GM12878 (cell line): ENCODE results near the gene ICAM4. TPM values are rescaled to one million over a fixed set of nuclear protein-coding genes. Genes with fewer than 3 reads are reported as not detected.
A peak's percentile ranks its signal among the peaks of the same experiment; 100 is the strongest.

Experiments
- BHLHE40 ChIP-seq, 2 experiments: fragments of 450-650 bp in 1 of 2; IDR thresholded peaks; 2 replicates each; pipeline ENCODE4 v1.6.1; 2011 to 2017; ENCODE audit warnings: low read depth in 2 of 2, borderline replicate concordance in 1 of 2, improper control_type of control experiment in 1 of 2, low read length in 1 of 2, mild to moderate bottlenecking in 1 of 2
- BMI1 ChIP-seq: fragments of 450-650 bp; IDR thresholded peaks from 2 replicates; pipeline ENCODE4 v1.6.1; 2016; ENCODE audit warnings: mild to moderate bottlenecking, moderate library complexity, borderline replicate concordance
- CBX5 ChIP-seq: sonication (generic); IDR thresholded peaks from 2 replicates; pipeline ENCODE4 v1.6.1; 2016; ENCODE audit warnings: low read depth, moderate library complexity, mild to moderate bottlenecking, inconsistent platforms
- EGR1 ChIP-seq, 2 experiments: IDR thresholded peaks; 1 replicate in 1 of 2; 2 replicates in 1 of 2; pipeline ENCODE4 v1.6.1; 2011 to 2012; ENCODE audit warnings: low read depth in 2 of 2, low read length in 2 of 2, borderline replicate concordance in 1 of 2, mild to moderate bottlenecking in 1 of 2, moderate library complexity in 1 of 2
- ESRRA ChIP-seq: IDR thresholded peaks from 2 replicates; pipeline ENCODE4 v1.6.1; 2012; ENCODE audit warnings: mild to moderate bottlenecking, low read length, improper control_type of control experiment
- FOS ChIP-seq: IDR thresholded peaks from 3 replicates; pipeline ENCODE4 v1.6.1; 2011; ENCODE audit warnings: borderline replicate concordance; ENCODE audit not compliant: insufficient read length; ENCODE audit errors: extremely low read depth
- IKZF1 ChIP-seq: fragments of 450-650 bp; conservative IDR thresholded peaks from 2 replicates; pipeline ENCODE4 v1.6.1; 2017; ENCODE audit warnings: antibody characterized with exemption, mild to moderate bottlenecking
- KAT2A ChIP-seq: conservative IDR thresholded peaks from 2 replicates; pipeline ENCODE4 v1.6.1; 2011; ENCODE audit warnings: low read depth, low read length; ENCODE audit not compliant: control insufficient read depth
- KDM1A ChIP-seq: fragments of 200-600 bp; sonication (generic); IDR thresholded peaks from 2 replicates; pipeline ENCODE4 v1.6.1; 2016; ENCODE audit warnings: borderline replicate concordance
- MYC ChIP-seq: IDR thresholded peaks from 2 replicates; pipeline ENCODE4 v1.6.1; 2011; ENCODE audit warnings: mild to moderate bottlenecking, low read length, moderate library complexity, inconsistent platforms; ENCODE audit not compliant: insufficient read depth, insufficient replicate concordance, insufficient read length, severe bottlenecking
- RELA ChIP-seq: fragments of 450-650 bp; IDR thresholded peaks from 2 replicates; pipeline ENCODE4 v1.8.0; 2014; ENCODE audit warnings: borderline replicate concordance; ENCODE audit not compliant: partially characterized antibody
- SKIL ChIP-seq: fragments of 450-650 bp; IDR thresholded peaks from 2 replicates; pipeline ENCODE4 v1.6.1; 2017; ENCODE audit warnings: mild to moderate bottlenecking, low read depth, inconsistent platforms; ENCODE audit not compliant: poor library complexity, severe bottlenecking
- YBX1 ChIP-seq: fragments of 450-650 bp; IDR thresholded peaks from 2 replicates; pipeline ENCODE4 v1.6.1; 2016; ENCODE audit warnings: antibody characterized with exemption
- polyA plus RNA-seq, 11 experiments: library from polyadenylated mRNA; depleted of rRNA in 4 of 11; unstranded in 6 of 11; stranded (reverse) in 5 of 11; fragments of >200 nt; fragmentation: Nextera tagmentation in 4 of 11; fragmentation: Illumina TruSeq in 1 of 11; extraction: Ambion mirVana in 4 of 11; extraction: Trizol in 1 of 11; gene quantifications; 1 replicate in 1 of 11; 2 replicates in 10 of 11; pipeline versions ENCODE4 v1.2.1 to v1.2.3, GENCODE V29; 2011 to 2016; ENCODE audit warnings: inconsistent platforms in 2 of 11, missing spikeins in 2 of 11, low read depth in 1 of 11
- total RNA-seq, 4 experiments: library from RNA; depleted of rRNA in 3 of 4; stranded (reverse); fragments of >200 nt in 3 of 4; fragmentation: Illumina TruSeq in 1 of 4; extraction: Trizol in 1 of 4; gene quantifications; 2 replicates each; pipeline versions ENCODE4 v1.2.1 to v1.2.3, GENCODE V29; 2013 to 2021
- TF ChIP-seq, protein P1 (sequence below): fragments of 450-650 bp; IDR thresholded peaks from 2 replicates; pipeline ENCODE4 v1.6.1; 2017; ENCODE audit warnings: mild to moderate bottlenecking, moderate library complexity
- TF ChIP-seq, protein P2 (sequence below): IDR thresholded peaks from 2 replicates; pipeline ENCODE4 v1.6.1; 2011; ENCODE audit warnings: borderline replicate concordance, low read depth, mild to moderate bottlenecking, moderate library complexity, mixed read lengths, low read length; ENCODE audit not compliant: insufficient read depth; ENCODE audit errors: extremely low read length
- TF ChIP-seq, protein P3 (sequence below): fragments of 150-350 bp; IDR thresholded peaks from 2 replicates; pipeline ENCODE4 v1.6.1; 2016; ENCODE audit warnings: low read depth, low read length

ICAM4 gene
- total and polyA plus RNA-seq, 10 of the 15 experiments (the other 5 are each of a cell fraction or from before 2014, with no cell fraction given), result 0.31 to 5.1 (median 1.7) TPM

- TF ChIP-seq, protein P1, sequence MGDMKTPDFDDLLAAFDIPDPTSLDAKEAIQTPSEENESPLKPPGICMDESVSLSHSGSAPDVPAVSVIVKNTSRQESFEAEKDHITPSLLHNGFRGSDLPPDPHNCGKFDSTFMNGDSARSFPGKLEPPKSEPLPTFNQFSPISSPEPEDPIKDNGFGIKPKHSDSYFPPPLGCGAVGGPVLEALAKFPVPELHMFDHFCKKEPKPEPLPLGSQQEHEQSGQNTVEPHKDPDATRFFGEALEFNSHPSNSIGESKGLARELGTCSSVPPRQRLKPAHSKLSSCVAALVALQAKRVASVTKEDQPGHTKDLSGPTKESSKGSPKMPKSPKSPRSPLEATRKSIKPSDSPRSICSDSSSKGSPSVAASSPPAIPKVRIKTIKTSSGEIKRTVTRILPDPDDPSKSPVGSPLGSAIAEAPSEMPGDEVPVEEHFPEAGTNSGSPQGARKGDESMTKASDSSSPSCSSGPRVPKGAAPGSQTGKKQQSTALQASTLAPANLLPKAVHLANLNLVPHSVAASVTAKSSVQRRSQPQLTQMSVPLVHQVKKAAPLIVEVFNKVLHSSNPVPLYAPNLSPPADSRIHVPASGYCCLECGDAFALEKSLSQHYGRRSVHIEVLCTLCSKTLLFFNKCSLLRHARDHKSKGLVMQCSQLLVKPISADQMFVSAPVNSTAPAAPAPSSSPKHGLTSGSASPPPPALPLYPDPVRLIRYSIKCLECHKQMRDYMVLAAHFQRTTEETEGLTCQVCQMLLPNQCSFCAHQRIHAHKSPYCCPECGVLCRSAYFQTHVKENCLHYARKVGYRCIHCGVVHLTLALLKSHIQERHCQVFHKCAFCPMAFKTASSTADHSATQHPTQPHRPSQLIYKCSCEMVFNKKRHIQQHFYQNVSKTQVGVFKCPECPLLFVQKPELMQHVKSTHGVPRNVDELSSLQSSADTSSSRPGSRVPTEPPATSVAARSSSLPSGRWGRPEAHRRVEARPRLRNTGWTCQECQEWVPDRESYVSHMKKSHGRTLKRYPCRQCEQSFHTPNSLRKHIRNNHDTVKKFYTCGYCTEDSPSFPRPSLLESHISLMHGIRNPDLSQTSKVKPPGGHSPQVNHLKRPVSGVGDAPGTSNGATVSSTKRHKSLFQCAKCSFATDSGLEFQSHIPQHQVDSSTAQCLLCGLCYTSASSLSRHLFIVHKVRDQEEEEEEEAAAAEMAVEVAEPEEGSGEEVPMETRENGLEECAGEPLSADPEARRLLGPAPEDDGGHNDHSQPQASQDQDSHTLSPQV, result 0 out of 2 replicates have a peak, but pooled peaks have one; percentile 16
- 0 out of 2 replicates have a peak, but pooled peaks have one; percentile 23 for TF ChIP-seq CBX5
- TF ChIP-seq KAT2A, result no peak
- TF ChIP-seq RELA, result peak; percentile 84
- TF ChIP-seq BHLHE40 (IDR thresholded peaks at IDR 0.05; ENCODE audit: borderline replicate concordance in 1 of 2, low read depth in 2 of 2, low read length in 1 of 2), result peak; percentile 43 to 53; a peak in 1 of 4 replicates
- no peak for TF ChIP-seq FOS
- TF ChIP-seq, protein P2, sequence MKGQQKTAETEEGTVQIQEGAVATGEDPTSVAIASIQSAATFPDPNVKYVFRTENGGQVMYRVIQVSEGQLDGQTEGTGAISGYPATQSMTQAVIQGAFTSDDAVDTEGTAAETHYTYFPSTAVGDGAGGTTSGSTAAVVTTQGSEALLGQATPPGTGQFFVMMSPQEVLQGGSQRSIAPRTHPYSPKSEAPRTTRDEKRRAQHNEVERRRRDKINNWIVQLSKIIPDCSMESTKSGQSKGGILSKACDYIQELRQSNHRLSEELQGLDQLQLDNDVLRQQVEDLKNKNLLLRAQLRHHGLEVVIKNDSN, result no peak
- TF ChIP-seq SKIL, result peak; percentile 72
- TF ChIP-seq, protein P3, sequence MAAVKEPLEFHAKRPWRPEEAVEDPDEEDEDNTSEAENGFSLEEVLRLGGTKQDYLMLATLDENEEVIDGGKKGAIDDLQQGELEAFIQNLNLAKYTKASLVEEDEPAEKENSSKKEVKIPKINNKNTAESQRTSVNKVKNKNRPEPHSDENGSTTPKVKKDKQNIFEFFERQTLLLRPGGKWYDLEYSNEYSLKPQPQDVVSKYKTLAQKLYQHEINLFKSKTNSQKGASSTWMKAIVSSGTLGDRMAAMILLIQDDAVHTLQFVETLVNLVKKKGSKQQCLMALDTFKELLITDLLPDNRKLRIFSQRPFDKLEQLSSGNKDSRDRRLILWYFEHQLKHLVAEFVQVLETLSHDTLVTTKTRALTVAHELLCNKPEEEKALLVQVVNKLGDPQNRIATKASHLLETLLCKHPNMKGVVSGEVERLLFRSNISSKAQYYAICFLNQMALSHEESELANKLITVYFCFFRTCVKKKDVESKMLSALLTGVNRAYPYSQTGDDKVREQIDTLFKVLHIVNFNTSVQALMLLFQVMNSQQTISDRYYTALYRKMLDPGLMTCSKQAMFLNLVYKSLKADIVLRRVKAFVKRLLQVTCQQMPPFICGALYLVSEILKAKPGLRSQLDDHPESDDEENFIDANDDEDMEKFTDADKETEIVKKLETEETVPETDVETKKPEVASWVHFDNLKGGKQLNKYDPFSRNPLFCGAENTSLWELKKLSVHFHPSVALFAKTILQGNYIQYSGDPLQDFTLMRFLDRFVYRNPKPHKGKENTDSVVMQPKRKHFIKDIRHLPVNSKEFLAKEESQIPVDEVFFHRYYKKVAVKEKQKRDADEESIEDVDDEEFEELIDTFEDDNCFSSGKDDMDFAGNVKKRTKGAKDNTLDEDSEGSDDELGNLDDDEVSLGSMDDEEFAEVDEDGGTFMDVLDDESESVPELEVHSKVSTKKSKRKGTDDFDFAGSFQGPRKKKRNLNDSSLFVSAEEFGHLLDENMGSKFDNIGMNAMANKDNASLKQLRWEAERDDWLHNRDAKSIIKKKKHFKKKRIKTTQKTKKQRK, result 0 out of 2 replicates have a peak, but pooled peaks have one; percentile 12
- no peak for TF ChIP-seq EGR1 (IDR thresholded peaks at IDR 0.05; ENCODE audit: borderline replicate concordance in 1 of 2, low read depth in 2 of 2, low read length in 2 of 2)
- TF ChIP-seq KDM1A, result no peak
- no peak for TF ChIP-seq YBX1
- TF ChIP-seq BMI1, result peak; percentile 18; the same call in 1 of the 2 replicates
- peak; percentile 62; the same call in 1 of the 2 replicates for TF ChIP-seq ESRRA
- TF ChIP-seq MYC, result peak; percentile 31
- peak; percentile 95 for TF ChIP-seq IKZF1
Measured at GRCh38 chr19:10269333-10270179, 17.2 kb upstream of the ICAM4 start (continued).
